Cardiac atrium fibroblast (primary cell): ENCODE results near the gene ERC2. TPM values are rescaled to one million over a fixed set of nuclear protein-coding genes. Genes with fewer than 3 reads are reported as not detected.

Source experiments
- total RNA-seq: library from RNA; depleted of rRNA; stranded (reverse); fragments of >200 nt; gene quantifications from 2 replicates; pipeline ENCODE4 v1.2.3, GENCODE V29; 2015

The ERC2 gene
- not detected in 2 replicates for total RNA-seq

DNA sequence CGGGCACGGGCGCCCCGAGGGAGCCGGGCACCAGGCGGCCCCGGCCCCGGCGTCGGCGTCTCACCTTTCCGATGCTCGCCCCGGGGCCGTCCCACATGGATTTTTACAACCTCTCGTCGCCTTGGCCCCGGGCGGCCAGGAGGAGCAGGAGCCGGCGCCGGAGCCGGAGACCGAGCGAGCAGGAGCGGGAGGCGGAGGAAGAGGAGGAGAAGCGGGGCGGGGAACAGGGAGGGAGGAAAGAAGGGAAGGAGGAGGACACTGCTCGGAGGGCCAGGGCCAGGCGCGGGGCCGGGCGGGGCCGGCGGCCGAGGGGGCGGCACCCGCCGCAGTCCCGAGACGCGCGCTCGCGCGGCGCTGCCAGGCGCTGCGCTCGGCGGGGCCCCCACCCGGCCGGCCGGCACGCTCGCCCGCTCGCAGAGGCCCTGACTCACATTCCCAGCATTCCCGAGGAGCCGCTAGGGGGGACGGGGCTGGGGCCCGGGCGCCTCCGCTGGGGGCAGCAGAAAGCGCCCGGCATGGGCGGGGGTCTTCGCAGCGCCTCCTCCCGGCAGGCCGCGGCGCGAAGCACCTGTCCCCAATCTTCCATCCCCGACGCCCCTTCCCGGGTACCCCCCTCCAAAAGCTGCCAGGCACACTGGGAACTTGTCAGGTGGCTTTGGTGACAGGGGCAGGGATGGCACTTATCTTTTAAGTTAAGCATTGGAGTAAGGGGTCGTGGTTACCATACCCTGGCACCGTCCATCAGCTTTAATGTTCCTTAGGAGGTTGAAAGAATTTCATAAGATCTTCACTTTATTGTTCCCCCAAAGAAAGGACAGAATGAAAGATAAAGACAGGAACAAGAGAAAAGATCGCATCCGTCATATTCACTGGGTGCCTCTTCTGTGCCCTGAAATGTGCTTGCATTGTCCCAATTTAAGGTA, at the start of gene ERC2:
ERC2 (minus strand) TSS at position 284 of the 923 bp plus-strand sequence.

DNA sequence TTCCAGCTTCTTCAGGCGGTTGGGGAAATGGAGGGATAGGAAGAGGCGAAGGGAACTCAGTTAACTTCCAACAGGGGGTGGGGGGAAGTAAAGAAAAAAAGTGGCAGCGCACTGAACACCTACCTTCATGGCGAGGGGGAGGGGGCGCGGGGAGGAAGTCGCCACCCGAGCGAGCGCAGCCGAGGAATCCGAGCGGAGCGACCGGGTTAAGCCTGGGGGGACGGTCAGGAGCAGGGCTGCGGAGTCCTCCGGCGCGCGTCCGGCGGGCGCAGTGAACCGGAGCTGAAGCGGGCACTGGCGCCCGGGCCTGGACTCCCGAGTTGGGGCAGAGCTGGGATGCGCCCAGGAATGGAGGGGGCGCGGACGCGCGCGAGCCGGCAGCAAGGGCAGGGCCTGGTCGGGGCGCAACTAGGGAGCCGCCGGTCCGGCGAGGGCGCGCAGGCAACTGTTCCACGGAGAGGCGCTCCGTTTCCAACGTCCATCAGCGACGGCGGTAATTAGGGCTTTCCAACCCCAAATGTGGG, 981.3 kb downstream of the ERC2 start, which contains the start of gene WNT5A:
WNT5A (minus strand) TSS at position 450 of the 524 bp plus-strand sequence; CDS start at position 129, 321 bp downstream.

Other genes starting within 250 kb of the ERC2 start
- 2.0 and 5.0 TPM in 2 replicates for gene CCDC66, start 88.7 kb upstream of the ERC2 start, total RNA-seq
- gene TASOR, start 214.8 kb upstream of the ERC2 start, total RNA-seq, result 37.9 and 39.4 TPM in 2 replicates